Loucy (cell line): ENCODE results near the gene AKAP13.

Experiments
- CTCF ChIP-seq: fragments of 200-600 bp; sonication (generic); conservative IDR thresholded peaks from 2 replicates; pipeline ENCODE4 v1.5.1; 2014; ENCODE audit warnings: mild to moderate bottlenecking, antibody characterized with exemption, low read length
- EZH2phosphoT487 ChIP-seq: fragments of 200-600 bp; IDR thresholded peaks from 2 replicates; pipeline ENCODE4 v1.6.1; 2018; ENCODE audit warnings: antibody characterized with exemption, mild to moderate bottlenecking, moderate library complexity, borderline replicate concordance

GRCh38 chr15:85722374-85723152 lies 342.2 kb downstream of the AKAP13 start:
- no peak for TF ChIP-seq CTCF
- no peak for TF ChIP-seq EZH2phosphoT487
